ENCODE results near the gene IQCM. TPM values are rescaled to one million over a fixed set of nuclear protein-coding genes. Genes with fewer than 3 reads are reported as not detected.

The IQCM gene
- total RNA-seq, 3 donors from 2014 or later = not detected

- Histone ChIP-seq H3K4me3 (no peak overlapping the region), H3K36me3 (no peaks in the 10 kb centered on the region), H3K9me3 (no peaks in the 10 kb centered on the region), H3K27ac (no peak overlapping the region), H3K4me1 (no peaks in the 10 kb centered on the region), H3K27me3 (no peaks in the 10 kb centered on the region)
- intact Hi-C loops (cut with DNase I; ENCODE audit: low total_unique reads) = no loop called here
- no peak for DNase-seq (ENCODE audit: low spot score in 2 of 2)
- TF ChIP-seq CTCF (IDR thresholded peaks at IDR 0.05) = no peak
- no peak for TF ChIP-seq POLR2A (IDR thresholded peaks at IDR 0.05)
- TF ChIP-seq POLR2AphosphoS5 (IDR thresholded peaks at IDR 0.05) = no peak
Observed at GRCh38 chr4:149836546-149836945, 20.9 kb upstream of the IQCM start.

- DNase-seq (ENCODE audit: low spot score in 2 of 2) = no peak
- no peaks in the 10 kb centered on the region for H3K36me3 ChIP-seq
- no peak overlapping the region for H3K27ac ChIP-seq
- no peaks in the 10 kb centered on the region for H3K4me1 ChIP-seq
- no peak for TF ChIP-seq POLR2A (IDR thresholded peaks at IDR 0.05)
- TF ChIP-seq POLR2AphosphoS5 (IDR thresholded peaks at IDR 0.05) = no peak
- TF ChIP-seq CTCF (IDR thresholded peaks at IDR 0.05) = no peak
- no peaks in the 10 kb centered on the region for H3K9me3 ChIP-seq
- no peak overlapping the region for H3K4me3 ChIP-seq
- no peaks in the 10 kb centered on the region for H3K27me3 ChIP-seq
- intact Hi-C loops (cut with DNase I; ENCODE audit: low total_unique reads) = no loop called here
Observed at GRCh38 chr4:149835280-149835679, 19.6 kb upstream of the IQCM start.

- no peak for DNase-seq (ENCODE audit: low spot score in 2 of 2)
- H3K4me1 ChIP-seq = no peaks in the 10 kb centered on the region
- no peak overlapping the region for H3K4me3 ChIP-seq
- no peaks in the 10 kb centered on the region for H3K9me3 ChIP-seq
- TF ChIP-seq POLR2AphosphoS5 (IDR thresholded peaks at IDR 0.05) (no peak), CTCF (IDR thresholded peaks at IDR 0.05) (no peak), POLR2A (IDR thresholded peaks at IDR 0.05) (no peak)
- intact Hi-C loops (cut with DNase I; ENCODE audit: low total_unique reads) = loop anchor here (5.0 kb wide), 1 partner anchor 1884 kb away; no protein-coding TSS in a partner anchor
- no peak overlapping the region for H3K27ac ChIP-seq
- no peaks in the 10 kb centered on the region for H3K36me3 ChIP-seq
- H3K27me3 ChIP-seq = no peaks in the 10 kb centered on the region
Observed at GRCh38 chr4:149831656-149832208, 16.1 kb upstream of the IQCM start.

GRCh38 chr4:149830823-149831222, 15.2 kb upstream of the IQCM start:
- no peak overlapping the region for H3K4me3 ChIP-seq
- no peak for TF ChIP-seq POLR2AphosphoS5 (IDR thresholded peaks at IDR 0.05)
- no peak for TF ChIP-seq CTCF (IDR thresholded peaks at IDR 0.05)
- no peak for TF ChIP-seq POLR2A (IDR thresholded peaks at IDR 0.05)
- no peaks in the 10 kb centered on the region for H3K36me3 ChIP-seq
- H3K9me3 ChIP-seq = no peaks in the 10 kb centered on the region
- H3K27ac ChIP-seq = no peak overlapping the region
- H3K4me1 ChIP-seq = no peaks in the 10 kb centered on the region
- DNase-seq (ENCODE audit: low spot score in 2 of 2) = no peak
- H3K27me3 ChIP-seq = no peaks in the 10 kb centered on the region
- intact Hi-C loops (cut with DNase I; ENCODE audit: low total_unique reads) = loop anchor here (5.0 kb wide), 1 partner anchor 1884 kb away; no protein-coding TSS in a partner anchor

GRCh38 chr4:149825336-149825735, 9.7 kb upstream of the IQCM start:
- H3K4me3 ChIP-seq = no peak overlapping the region
- TF ChIP-seq POLR2A (IDR thresholded peaks at IDR 0.05) (no peak), CTCF (IDR thresholded peaks at IDR 0.05) (no peak), POLR2AphosphoS5 (IDR thresholded peaks at IDR 0.05) (no peak)

More at GRCh38 chr4:149825336-149825735, 9.7 kb upstream of the IQCM start:
- Histone ChIP-seq H3K27ac (no peak overlapping the region), H3K9me3 (no peaks in the 10 kb centered on the region), H3K4me1 (no peaks in the 10 kb centered on the region), H3K27me3 (no peaks in the 10 kb centered on the region), H3K36me3 (no peaks in the 10 kb centered on the region)
- no peak for DNase-seq (ENCODE audit: low spot score in 2 of 2)
- intact Hi-C loops (cut with DNase I; ENCODE audit: low total_unique reads) = no loop called here

Measured in breast epithelium (tissue), 4 donors.